ENCODE results near the gene GFOD1.

Gene GFOD1

GRCh38 chr6:13352165-13352564 is 135.2 kb downstream of the GFOD1 start:
- no peak overlapping the region for H3K27ac ChIP-seq (ENCODE audit: low read length)
- no peaks in the 10 kb centered on the region for H3K27me3 ChIP-seq (ENCODE audit: control insufficient read depth in 1 of 2, insufficient read depth in 2 of 2, low read length in 2 of 2)
- no peaks in the 10 kb centered on the region for H3K9me3 ChIP-seq (ENCODE audit: control insufficient read depth in 2 of 2, low read length in 2 of 2)
- peaks cover 9% of the 10 kb centered on the region for H3K4me1 ChIP-seq (ENCODE audit: control insufficient read depth, insufficient read depth, low read length)
- H3K4me3 ChIP-seq (ENCODE audit: low read length in 2 of 2), result no peak overlapping the region
- no peak overlapping the region for H3K9ac ChIP-seq (ENCODE audit: low read length in 2 of 2)
- no peaks in the 10 kb centered on the region for H3K36me3 ChIP-seq (ENCODE audit: control insufficient read depth in 2 of 2, insufficient read depth in 2 of 2, low read length in 2 of 2)

- Histone ChIP-seq H3K4me1 (ENCODE audit: control insufficient read depth, insufficient read depth, low read length) (peaks cover 9% of the 10 kb centered on the region), H3K27ac (ENCODE audit: low read length) (no peak overlapping the region), H3K9ac (ENCODE audit: low read length in 2 of 2) (no peak overlapping the region)
Observed at GRCh38 chr6:13351271-13351670, 136.1 kb downstream of the GFOD1 start.

GRCh38 chr6:13349811-13350506 is 137.4 kb downstream of the GFOD1 start:
- Histone ChIP-seq H3K27ac (ENCODE audit: low read length) (no peak overlapping the region), H3K27me3 (ENCODE audit: control insufficient read depth in 1 of 2, insufficient read depth in 2 of 2, low read length in 2 of 2) (no peaks in the 10 kb centered on the region), H3K36me3 (ENCODE audit: control insufficient read depth in 2 of 2, insufficient read depth in 2 of 2, low read length in 2 of 2) (no peaks in the 10 kb centered on the region), H3K4me3 (ENCODE audit: low read length in 2 of 2) (no peak overlapping the region), H3K9ac (ENCODE audit: low read length in 2 of 2) (no peak overlapping the region), H3K9me3 (ENCODE audit: control insufficient read depth in 2 of 2, low read length in 2 of 2) (no peaks in the 10 kb centered on the region), H3K4me1 (ENCODE audit: control insufficient read depth, insufficient read depth, low read length) (peaks cover 3% of the 10 kb centered on the region)

More at GRCh38 chr6:13351271-13351670, 136.1 kb downstream of the GFOD1 start:
- H3K4me3 ChIP-seq (ENCODE audit: low read length in 2 of 2), result no peak overlapping the region
- H3K27me3 ChIP-seq (ENCODE audit: control insufficient read depth in 1 of 2, insufficient read depth in 2 of 2, low read length in 2 of 2), result no peaks in the 10 kb centered on the region
- H3K36me3 ChIP-seq (ENCODE audit: control insufficient read depth in 2 of 2, insufficient read depth in 2 of 2, low read length in 2 of 2), result no peaks in the 10 kb centered on the region
- no peaks in the 10 kb centered on the region for H3K9me3 ChIP-seq (ENCODE audit: control insufficient read depth in 2 of 2, low read length in 2 of 2)

GRCh38 chr6:13348334-13349113 is 138.9 kb downstream of the GFOD1 start:
- Histone ChIP-seq H3K4me3 (ENCODE audit: low read length in 2 of 2) (no peak overlapping the region), H3K27me3 (ENCODE audit: control insufficient read depth in 1 of 2, insufficient read depth in 2 of 2, low read length in 2 of 2) (no peaks in the 10 kb centered on the region), H3K4me1 (ENCODE audit: control insufficient read depth, insufficient read depth, low read length) (no peaks in the 10 kb centered on the region), H3K9me3 (ENCODE audit: control insufficient read depth in 2 of 2, low read length in 2 of 2) (no peaks in the 10 kb centered on the region), H3K27ac (ENCODE audit: low read length) (no peak overlapping the region), H3K36me3 (ENCODE audit: control insufficient read depth in 2 of 2, insufficient read depth in 2 of 2, low read length in 2 of 2) (no peaks in the 10 kb centered on the region), H3K9ac (ENCODE audit: low read length in 2 of 2) (no peak overlapping the region)

- H3K36me3 ChIP-seq (ENCODE audit: control insufficient read depth in 2 of 2, insufficient read depth in 2 of 2, low read length in 2 of 2), result no peaks in the 10 kb centered on the region
- no peak overlapping the region for H3K9ac ChIP-seq (ENCODE audit: low read length in 2 of 2)
- no peak overlapping the region for H3K4me3 ChIP-seq (ENCODE audit: low read length in 2 of 2)
- H3K27ac ChIP-seq (ENCODE audit: low read length), result no peak overlapping the region
- H3K27me3 ChIP-seq (ENCODE audit: control insufficient read depth in 1 of 2, insufficient read depth in 2 of 2, low read length in 2 of 2), result no peaks in the 10 kb centered on the region
- H3K9me3 ChIP-seq (ENCODE audit: control insufficient read depth in 2 of 2, low read length in 2 of 2), result no peaks in the 10 kb centered on the region
- no peaks in the 10 kb centered on the region for H3K4me1 ChIP-seq (ENCODE audit: control insufficient read depth, insufficient read depth, low read length)
Observed at GRCh38 chr6:13346245-13346644, 141.2 kb downstream of the GFOD1 start.

GRCh38 chr6:13342414-13343019 is 144.9 kb downstream of the GFOD1 start:
- H3K27me3 ChIP-seq (ENCODE audit: control insufficient read depth in 1 of 2, insufficient read depth in 2 of 2, low read length in 2 of 2), result no peaks in the 10 kb centered on the region
- no peaks in the 10 kb centered on the region for H3K9me3 ChIP-seq (ENCODE audit: control insufficient read depth in 2 of 2, low read length in 2 of 2)
- H3K9ac ChIP-seq (ENCODE audit: low read length in 2 of 2), result no peak overlapping the region
- H3K4me3 ChIP-seq (ENCODE audit: low read length in 2 of 2), result no peak overlapping the region
- H3K36me3 ChIP-seq (ENCODE audit: control insufficient read depth in 2 of 2, insufficient read depth in 2 of 2, low read length in 2 of 2), result no peaks in the 10 kb centered on the region
- no peak overlapping the region for H3K27ac ChIP-seq (ENCODE audit: low read length)
- H3K4me1 ChIP-seq (ENCODE audit: control insufficient read depth, insufficient read depth, low read length), result no peaks in the 10 kb centered on the region

GRCh38 chr6:13339863-13340630 is 147.4 kb downstream of the GFOD1 start:
- Histone ChIP-seq H3K9me3 (ENCODE audit: control insufficient read depth in 2 of 2, low read length in 2 of 2) (no peaks in the 10 kb centered on the region), H3K27me3 (ENCODE audit: control insufficient read depth in 1 of 2, insufficient read depth in 2 of 2, low read length in 2 of 2) (no peaks in the 10 kb centered on the region), H3K27ac (ENCODE audit: low read length) (no peak overlapping the region), H3K4me3 (ENCODE audit: low read length in 2 of 2) (no peak overlapping the region), H3K9ac (ENCODE audit: low read length in 2 of 2) (no peak overlapping the region), H3K4me1 (ENCODE audit: control insufficient read depth, insufficient read depth, low read length) (peaks cover 3% of the 10 kb centered on the region), H3K36me3 (ENCODE audit: control insufficient read depth in 2 of 2, insufficient read depth in 2 of 2, low read length in 2 of 2) (no peaks in the 10 kb centered on the region)

- no peak overlapping the region for H3K4me3 ChIP-seq (ENCODE audit: low read length in 2 of 2)
- no peak overlapping the region for H3K27ac ChIP-seq (ENCODE audit: low read length)
- no peak overlapping the region for H3K9ac ChIP-seq (ENCODE audit: low read length in 2 of 2)
- H3K4me1 ChIP-seq (ENCODE audit: control insufficient read depth, insufficient read depth, low read length), result peaks cover 3% of the 10 kb centered on the region
- no peaks in the 10 kb centered on the region for H3K27me3 ChIP-seq (ENCODE audit: control insufficient read depth in 1 of 2, insufficient read depth in 2 of 2, low read length in 2 of 2)
- H3K36me3 ChIP-seq (ENCODE audit: control insufficient read depth in 2 of 2, insufficient read depth in 2 of 2, low read length in 2 of 2), result no peaks in the 10 kb centered on the region
- H3K9me3 ChIP-seq (ENCODE audit: control insufficient read depth in 2 of 2, low read length in 2 of 2), result no peaks in the 10 kb centered on the region
Observed at GRCh38 chr6:13338038-13338437, 149.4 kb downstream of the GFOD1 start.

GRCh38 chr6:13336553-13336952 is 150.8 kb downstream of the GFOD1 start:
- Histone ChIP-seq H3K27me3 (ENCODE audit: control insufficient read depth in 1 of 2, insufficient read depth in 2 of 2, low read length in 2 of 2) (no peaks in the 10 kb centered on the region), H3K9ac (ENCODE audit: low read length in 2 of 2) (no peak overlapping the region), H3K9me3 (ENCODE audit: control insufficient read depth in 2 of 2, low read length in 2 of 2) (no peaks in the 10 kb centered on the region), H3K4me3 (ENCODE audit: low read length in 2 of 2) (no peak overlapping the region), H3K4me1 (ENCODE audit: control insufficient read depth, insufficient read depth, low read length) (peaks cover 3% of the 10 kb centered on the region), H3K36me3 (ENCODE audit: control insufficient read depth in 2 of 2, insufficient read depth in 2 of 2, low read length in 2 of 2) (no peaks in the 10 kb centered on the region), H3K27ac (ENCODE audit: low read length) (no peak overlapping the region)

GRCh38 chr6:13334953-13335352 is 152.4 kb downstream of the GFOD1 start:
- Histone ChIP-seq H3K9me3 (ENCODE audit: control insufficient read depth in 2 of 2, low read length in 2 of 2) (no peaks in the 10 kb centered on the region), H3K27me3 (ENCODE audit: control insufficient read depth in 1 of 2, insufficient read depth in 2 of 2, low read length in 2 of 2) (no peaks in the 10 kb centered on the region), H3K4me3 (ENCODE audit: low read length in 2 of 2) (no peak overlapping the region), H3K4me1 (ENCODE audit: control insufficient read depth, insufficient read depth, low read length) (peaks cover 3% of the 10 kb centered on the region), H3K9ac (ENCODE audit: low read length in 2 of 2) (no peak overlapping the region), H3K36me3 (ENCODE audit: control insufficient read depth in 2 of 2, insufficient read depth in 2 of 2, low read length in 2 of 2) (no peaks in the 10 kb centered on the region), H3K27ac (ENCODE audit: low read length) (no peak overlapping the region)
